HG03095 (cell line): Measurements from ENCODE around the gene HOXC4.

Experiments used
- ATAC-seq: cut with Tn5 transposase; IDR thresholded peaks from one replicate; pipeline ENCODE4 v1.9.1; 2021; ENCODE audit warnings: moderate library complexity; ENCODE audit not compliant: unreplicated experiment

HOXC4 gene

GRCh38 chr12:54053751-54054741 lies at the start of gene HOXC4:
TSS of gene HOXC4 (plus strand) at chr12:54053835. CDS start at chr12:54053923, 88 bp downstream.
- ATAC-seq: peak; percentile 59

GRCh38 chr12:54004063-54004840 lies 49.4 kb upstream of the HOXC4 start:
- ATAC-seq: no peak

- ATAC-seq: no peak
These were observed 48.6 kb upstream of the HOXC4 start for GRCh38 chr12:54004841-54005530.

GRCh38 chr12:54005531-54005852 lies 48.1 kb upstream of the HOXC4 start:
- ATAC-seq: no peak

GRCh38 chr12:54005853-54006558 lies 47.6 kb upstream of the HOXC4 start:
- peak; percentile 69 for ATAC-seq

- no peak for ATAC-seq
These were observed 46.9 kb upstream of the HOXC4 start for GRCh38 chr12:54006559-54007220.

- no peak for ATAC-seq
These were observed 45.9 kb upstream of the HOXC4 start for GRCh38 chr12:54007538-54008259.

GRCh38 chr12:54008260-54008552 lies 45.4 kb upstream of the HOXC4 start:
- no peak for ATAC-seq

GRCh38 chr12:54009171-54010052 lies 44.2 kb upstream of the HOXC4 start:
- ATAC-seq: no peak

GRCh38 chr12:54010053-54010971 lies 43.3 kb upstream of the HOXC4 start:
- ATAC-seq: no peak

- no peak for ATAC-seq
These were observed 42.5 kb upstream of the HOXC4 start for GRCh38 chr12:54010972-54011664.

- no peak for ATAC-seq
These were observed 41.7 kb upstream of the HOXC4 start for GRCh38 chr12:54011665-54012532.

- no peak for ATAC-seq
These were observed 40.8 kb upstream of the HOXC4 start for GRCh38 chr12:54012631-54013409.

GRCh38 chr12:54014377-54015017 lies 39.1 kb upstream of the HOXC4 start:
- no peak for ATAC-seq
